ENCODE measurements around the gene PELI2. TPM values are rescaled to one million over a fixed set of nuclear protein-coding genes. Genes with fewer than 3 reads are reported as not detected.

The PELI2 gene
- total RNA-seq, 1 experiment from 2014 or later, result 2.0 TPM

DNA sequence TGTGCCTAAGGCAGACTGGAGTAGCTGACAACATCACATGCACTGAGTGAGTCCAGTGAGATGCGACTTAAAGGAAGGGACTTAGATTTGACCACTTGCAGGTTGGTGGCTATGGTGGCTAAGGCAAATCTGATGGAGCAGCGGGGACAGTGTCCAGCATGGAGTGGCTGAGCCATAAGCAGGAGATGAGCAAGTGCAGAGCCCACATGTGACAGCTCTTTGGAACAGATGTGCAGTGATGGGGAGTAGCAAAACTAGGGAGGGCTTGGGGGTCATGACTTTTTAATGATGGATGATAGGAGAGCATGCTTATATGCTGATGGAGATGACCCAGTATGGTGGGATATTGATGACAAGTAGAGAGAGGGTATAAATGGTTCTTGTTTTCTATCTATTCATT is 80.2 kb downstream of the PELI2 start:
- ChIA-PET RAD21 (ENCODE audit: low non-redundant PET in 1 of 2, low total read pairs in 2 of 2, uncharacterized antibody in 2 of 2, unreplicated experiment in 2 of 2) (no interaction called here), CTCF (no interaction called here), POLR2A (no interaction called here)
- no peak overlapping the region for H3K27ac ChIP-seq (ENCODE audit: low read depth, low read length)
- no peak overlapping the region for H3K9ac ChIP-seq (ENCODE audit: low read length)
- no peaks in the 10 kb centered on the region for H3K36me3 ChIP-seq (ENCODE audit: control insufficient read depth in 1 of 2, insufficient read depth in 2 of 2, low read length in 2 of 2)
- no peak overlapping the region for H3K4me2 ChIP-seq (ENCODE audit: low read length)
- ATAC-seq (no peak), DNase-seq (ENCODE audit: low read depth, low spot score) (no peak)
- H3K9me2 ChIP-seq (ENCODE audit: insufficient read depth), result no peaks in the 10 kb centered on the region
- H3K79me2 ChIP-seq (ENCODE audit: insufficient read depth, low read length), result no peaks in the 10 kb centered on the region
- H4K20me1 ChIP-seq (ENCODE audit: insufficient read depth), result no peaks in the 10 kb centered on the region
- no peak overlapping the region for H3K4me3 ChIP-seq (replicated peaks in 1 of 2; ENCODE audit: low read depth in 1 of 2, low read length in 2 of 2)
- intact Hi-C loops (cut with micrococcal nuclease), result no loop called here
- H3K9me3 ChIP-seq (ENCODE audit: control insufficient read depth in 1 of 2, insufficient read depth in 1 of 2, low read depth in 1 of 2, low read length in 2 of 2), result no peaks in the 10 kb centered on the region
- H2AFZ ChIP-seq (ENCODE audit: low read depth, low read length, poor library complexity, severe bottlenecking), result no peak overlapping the region
- H3K4me1 ChIP-seq (ENCODE audit: control insufficient read depth in 1 of 2, insufficient read depth in 2 of 2, low read length in 2 of 2), result no peaks in the 10 kb centered on the region
- no peaks in the 10 kb centered on the region for H3K27me3 ChIP-seq (ENCODE audit: insufficient read depth, low read length)
- BruUV-seq (replicated peaks), result no TSS peak
- no peak for TF ChIP-seq ZFX (IDR thresholded peaks at IDR 0.05)
- TF ChIP-seq, protein P1, sequence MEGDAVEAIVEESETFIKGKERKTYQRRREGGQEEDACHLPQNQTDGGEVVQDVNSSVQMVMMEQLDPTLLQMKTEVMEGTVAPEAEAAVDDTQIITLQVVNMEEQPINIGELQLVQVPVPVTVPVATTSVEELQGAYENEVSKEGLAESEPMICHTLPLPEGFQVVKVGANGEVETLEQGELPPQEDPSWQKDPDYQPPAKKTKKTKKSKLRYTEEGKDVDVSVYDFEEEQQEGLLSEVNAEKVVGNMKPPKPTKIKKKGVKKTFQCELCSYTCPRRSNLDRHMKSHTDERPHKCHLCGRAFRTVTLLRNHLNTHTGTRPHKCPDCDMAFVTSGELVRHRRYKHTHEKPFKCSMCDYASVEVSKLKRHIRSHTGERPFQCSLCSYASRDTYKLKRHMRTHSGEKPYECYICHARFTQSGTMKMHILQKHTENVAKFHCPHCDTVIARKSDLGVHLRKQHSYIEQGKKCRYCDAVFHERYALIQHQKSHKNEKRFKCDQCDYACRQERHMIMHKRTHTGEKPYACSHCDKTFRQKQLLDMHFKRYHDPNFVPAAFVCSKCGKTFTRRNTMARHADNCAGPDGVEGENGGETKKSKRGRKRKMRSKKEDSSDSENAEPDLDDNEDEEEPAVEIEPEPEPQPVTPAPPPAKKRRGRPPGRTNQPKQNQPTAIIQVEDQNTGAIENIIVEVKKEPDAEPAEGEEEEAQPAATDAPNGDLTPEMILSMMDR (IDR thresholded peaks at IDR 0.05 in 2 of 3, conservative IDR thresholded peaks at IDR 0.05 in 1 of 3; ENCODE audit: borderline replicate concordance in 1 of 3, insufficient read depth in 1 of 3, low read depth in 2 of 3, low read length in 2 of 3), result no peak

DNA sequence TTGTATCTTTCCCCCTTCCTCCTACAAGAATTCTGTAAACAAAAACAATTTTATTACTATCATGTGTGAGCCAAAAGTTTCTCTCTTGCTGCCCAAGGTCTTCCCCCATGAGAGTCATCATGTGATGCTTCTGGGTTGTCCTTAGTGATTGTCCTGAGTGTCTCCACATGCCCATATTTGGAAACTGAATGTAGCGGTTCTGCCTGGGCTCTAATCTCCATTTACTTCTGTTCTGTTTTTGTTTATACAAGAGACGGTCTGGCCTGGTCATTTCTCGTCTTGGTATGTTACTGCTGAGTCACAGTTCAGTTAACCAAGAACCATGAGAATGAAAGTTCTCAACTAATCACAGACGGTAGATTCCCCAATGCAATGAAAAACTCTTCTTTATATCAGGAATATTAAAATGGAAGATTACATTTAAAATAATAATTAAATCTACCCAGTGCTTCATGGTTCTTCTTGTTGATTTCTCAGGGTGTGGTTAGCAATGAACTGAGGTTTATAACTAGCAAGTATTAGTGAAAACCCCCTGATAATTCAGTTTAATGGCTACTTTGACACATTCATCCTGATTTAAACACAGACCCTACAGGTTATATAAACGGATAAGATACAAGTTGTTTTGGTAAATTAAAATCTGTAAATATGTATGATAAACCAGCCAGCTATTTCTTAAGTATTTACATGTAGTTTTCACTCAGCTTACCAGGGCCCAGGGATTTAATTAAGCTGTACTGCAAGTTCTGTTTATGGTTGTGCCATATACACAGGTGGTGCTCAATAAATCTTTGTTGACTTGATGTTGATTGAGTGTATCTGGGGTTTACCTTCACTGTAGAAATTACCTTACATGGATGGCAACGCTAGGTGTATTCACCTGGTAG is 81.1 kb downstream of the PELI2 start:
- no peaks in the 10 kb centered on the region for H4K20me1 ChIP-seq (ENCODE audit: insufficient read depth)
- intact Hi-C loops (cut with micrococcal nuclease), result no loop called here
- H3K4me1 ChIP-seq (ENCODE audit: control insufficient read depth in 1 of 2, insufficient read depth in 2 of 2, low read length in 2 of 2), result no peaks in the 10 kb centered on the region
- ATAC-seq (no peak), DNase-seq (ENCODE audit: low read depth, low spot score) (no peak)
- POLR2A ChIA-PET, result no interaction called here
- H3K9me3 ChIP-seq (ENCODE audit: control insufficient read depth in 1 of 2, insufficient read depth in 1 of 2, low read depth in 1 of 2, low read length in 2 of 2), result no peaks in the 10 kb centered on the region
- H3K4me3 ChIP-seq (replicated peaks in 1 of 2; ENCODE audit: low read depth in 1 of 2, low read length in 2 of 2), result no peak overlapping the region
- H3K9me2 ChIP-seq (ENCODE audit: insufficient read depth), result no peaks in the 10 kb centered on the region
- no peak overlapping the region for H3K9ac ChIP-seq (ENCODE audit: low read length)
- no peak overlapping the region for H2AFZ ChIP-seq (ENCODE audit: low read depth, low read length, poor library complexity, severe bottlenecking)
- H3K4me2 ChIP-seq (ENCODE audit: low read length), result no peak overlapping the region
- no peak overlapping the region for H3K27ac ChIP-seq (ENCODE audit: low read depth, low read length)
- CTCF ChIA-PET, result no interaction called here
- TF ChIP-seq SRF (IDR thresholded peaks at IDR 0.05; ENCODE audit: low read depth) (peak; percentile 40; the same call in 1 of the 2 replicates), EZH2phosphoT487 (IDR thresholded peaks at IDR 0.05; ENCODE audit: borderline replicate concordance) (no peak)
- H3K36me3 ChIP-seq (ENCODE audit: control insufficient read depth in 1 of 2, insufficient read depth in 2 of 2, low read length in 2 of 2), result no peaks in the 10 kb centered on the region
- BruUV-seq (replicated peaks), result no TSS peak
- RAD21 ChIA-PET (ENCODE audit: low non-redundant PET in 1 of 2, low total read pairs in 2 of 2, uncharacterized antibody in 2 of 2, unreplicated experiment in 2 of 2), result no interaction called here
- no peaks in the 10 kb centered on the region for H3K79me2 ChIP-seq (ENCODE audit: insufficient read depth, low read length)
- H3K27me3 ChIP-seq (ENCODE audit: insufficient read depth, low read length), result no peaks in the 10 kb centered on the region; the same call in 1 of the 2 replicates
